HepG2 (cell line): ENCODE results near the gene BABAM1.

Experiments used
- JUN ChIP-seq: sonication (generic); formaldehyde crosslinking; IDR thresholded peaks from 2 replicates; pipeline ENCODE4 v1.4.0; 2020; ENCODE audit warnings: mild to moderate bottlenecking, missing genetic modification reagents
- KDM1A ChIP-seq: IDR thresholded peaks from 2 replicates; pipeline ENCODE4 v1.6.1; 2016; ENCODE audit warnings: missing compliant biosample characterization
- POLR2A ChIP-seq, 2 experiments: IDR thresholded peaks; 2 replicates each; pipeline ENCODE4 v1.6.1; 2011; ENCODE audit warnings: low read depth in 2 of 2, low read length in 2 of 2, mild to moderate bottlenecking in 1 of 2, moderate library complexity in 1 of 2; ENCODE audit not compliant: insufficient read depth in 1 of 2
- POLR2AphosphoS5 ChIP-seq: IDR thresholded peaks from 2 replicates; pipeline ENCODE4 v1.6.1; 2012; ENCODE audit warnings: low read depth, low read length
- ZNF354B ChIP-seq: sonication (generic); formaldehyde crosslinking; IDR thresholded peaks from 2 replicates; pipeline ENCODE4 v1.8.0; 2022; ENCODE audit warnings: mild to moderate bottlenecking, missing genetic modification reagents
- ZNF414 ChIP-seq: sonication (generic); formaldehyde crosslinking; IDR thresholded peaks from 2 replicates; pipeline ENCODE4 v1.5.0; 2020; ENCODE audit warnings: missing genetic modification reagents
- ZNF501 ChIP-seq: sonication (generic); formaldehyde crosslinking; IDR thresholded peaks from 2 replicates; pipeline ENCODE4 v1.5.1; 2020; ENCODE audit warnings: mild to moderate bottlenecking, moderate library complexity, missing genetic modification reagents
- TF ChIP-seq, protein P1 (sequence below): sonication (generic); formaldehyde crosslinking; IDR thresholded peaks from 2 replicates; pipeline ENCODE4 v1.5.0; 2020; ENCODE audit warnings: mild to moderate bottlenecking, missing genetic modification reagents, moderate library complexity

GRCh38 chr19:17240062-17240752 is 27.0 kb upstream of the BABAM1 start:
- TF ChIP-seq, protein P1, sequence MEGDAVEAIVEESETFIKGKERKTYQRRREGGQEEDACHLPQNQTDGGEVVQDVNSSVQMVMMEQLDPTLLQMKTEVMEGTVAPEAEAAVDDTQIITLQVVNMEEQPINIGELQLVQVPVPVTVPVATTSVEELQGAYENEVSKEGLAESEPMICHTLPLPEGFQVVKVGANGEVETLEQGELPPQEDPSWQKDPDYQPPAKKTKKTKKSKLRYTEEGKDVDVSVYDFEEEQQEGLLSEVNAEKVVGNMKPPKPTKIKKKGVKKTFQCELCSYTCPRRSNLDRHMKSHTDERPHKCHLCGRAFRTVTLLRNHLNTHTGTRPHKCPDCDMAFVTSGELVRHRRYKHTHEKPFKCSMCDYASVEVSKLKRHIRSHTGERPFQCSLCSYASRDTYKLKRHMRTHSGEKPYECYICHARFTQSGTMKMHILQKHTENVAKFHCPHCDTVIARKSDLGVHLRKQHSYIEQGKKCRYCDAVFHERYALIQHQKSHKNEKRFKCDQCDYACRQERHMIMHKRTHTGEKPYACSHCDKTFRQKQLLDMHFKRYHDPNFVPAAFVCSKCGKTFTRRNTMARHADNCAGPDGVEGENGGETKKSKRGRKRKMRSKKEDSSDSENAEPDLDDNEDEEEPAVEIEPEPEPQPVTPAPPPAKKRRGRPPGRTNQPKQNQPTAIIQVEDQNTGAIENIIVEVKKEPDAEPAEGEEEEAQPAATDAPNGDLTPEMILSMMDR (CRISPR knock-in tag) = no peak
- TF ChIP-seq POLR2A (IDR thresholded peaks at IDR 0.05; ENCODE audit: insufficient read depth in 1 of 2, low read depth in 2 of 2, low read length in 2 of 2) (peak in 1 of 2 experiments; percentile 27; a peak in 1 of 4 replicates), ZNF354B (CRISPR knock-in tag) (no peak), KDM1A (no peak), ZNF501 (CRISPR knock-in tag) (no peak), POLR2AphosphoS5 (peak; percentile 41; the same call in 1 of the 2 replicates), ZNF414 (0 out of 2 replicates have a peak, but pooled peaks have one; percentile 29), JUN (CRISPR knock-in tag) (no peak)
